ENCODE results near the gene ERC1. TPM values are rescaled to one million over a fixed set of nuclear protein-coding genes. Genes with fewer than 3 reads are reported as not detected.
A peak's percentile ranks its signal among the peaks of the same experiment; 100 is the strongest.
"Not testable (repeated sequence)": the region's sequence is repeated elsewhere in the genome, so short reads cannot be mapped to it uniquely, and the experiment has no call there.

Gene ERC1
- total RNA-seq, 1 donor from 2014 or later, result 83.5 TPM

DNA sequence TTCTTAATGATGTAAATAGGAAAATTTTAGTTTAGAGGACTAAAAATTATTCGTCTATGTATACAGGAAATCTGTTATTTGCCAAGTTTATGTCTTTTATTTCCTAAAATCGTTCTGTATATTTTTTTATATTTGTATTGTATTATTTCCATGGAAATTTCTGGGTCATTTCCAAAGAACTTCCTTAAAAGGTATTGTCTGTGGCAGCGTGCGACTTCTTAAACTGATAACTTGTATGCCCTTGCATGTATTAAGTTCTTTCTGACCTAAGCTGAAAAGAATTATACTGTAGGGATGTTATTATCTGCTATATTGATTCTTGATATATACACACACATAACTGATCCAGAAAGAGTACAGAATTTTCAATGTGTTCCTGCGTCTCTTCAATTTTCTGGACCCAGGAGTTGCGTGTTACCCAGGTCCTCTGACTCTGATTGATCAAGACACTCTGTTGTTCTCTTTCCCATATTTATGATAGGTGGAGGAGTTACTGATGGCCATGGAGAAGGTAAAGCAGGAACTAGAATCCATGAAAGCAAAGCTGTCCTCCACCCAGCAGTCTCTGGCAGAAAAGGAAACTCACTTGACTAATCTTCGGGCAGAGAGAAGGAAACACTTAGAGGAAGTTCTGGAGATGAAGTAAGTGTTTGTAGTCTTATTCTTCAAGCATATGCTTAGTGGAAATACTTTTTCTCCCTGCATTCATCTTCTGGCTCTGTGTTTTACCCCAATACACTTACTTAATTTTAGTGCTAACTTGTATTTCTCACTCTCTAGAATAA lies 298.5 kb downstream of the ERC1 start:
- intact Hi-C loops (cut with DNase I), result no loop called here
- peak; percentile 65 for ATAC-seq
- DNase-seq (ENCODE audit: low spot score), result no peak

DNA sequence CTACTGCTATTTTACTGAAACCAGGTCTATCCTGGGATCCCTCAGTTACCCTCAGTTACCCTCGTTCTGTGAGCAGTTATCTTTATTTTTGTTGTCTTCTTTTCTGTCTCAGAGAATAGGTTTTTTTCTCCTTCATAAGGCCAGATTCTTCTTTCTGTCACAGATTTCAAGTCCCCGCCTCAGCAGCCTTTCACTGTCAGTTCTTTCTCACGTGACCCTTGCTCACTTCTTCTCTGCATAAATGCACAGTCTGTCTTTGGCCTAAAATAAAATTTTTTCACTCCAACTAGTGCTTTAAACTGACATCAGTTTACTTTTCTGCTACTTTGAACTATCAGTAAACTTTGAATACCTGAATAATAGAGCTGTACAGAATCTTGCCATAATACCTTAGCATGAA lies 299.7 kb downstream of the ERC1 start:
- DNase-seq (ENCODE audit: low spot score) (no peak), ATAC-seq (peak; percentile 15)
- intact Hi-C loops (cut with DNase I), result no loop called here

DNA sequence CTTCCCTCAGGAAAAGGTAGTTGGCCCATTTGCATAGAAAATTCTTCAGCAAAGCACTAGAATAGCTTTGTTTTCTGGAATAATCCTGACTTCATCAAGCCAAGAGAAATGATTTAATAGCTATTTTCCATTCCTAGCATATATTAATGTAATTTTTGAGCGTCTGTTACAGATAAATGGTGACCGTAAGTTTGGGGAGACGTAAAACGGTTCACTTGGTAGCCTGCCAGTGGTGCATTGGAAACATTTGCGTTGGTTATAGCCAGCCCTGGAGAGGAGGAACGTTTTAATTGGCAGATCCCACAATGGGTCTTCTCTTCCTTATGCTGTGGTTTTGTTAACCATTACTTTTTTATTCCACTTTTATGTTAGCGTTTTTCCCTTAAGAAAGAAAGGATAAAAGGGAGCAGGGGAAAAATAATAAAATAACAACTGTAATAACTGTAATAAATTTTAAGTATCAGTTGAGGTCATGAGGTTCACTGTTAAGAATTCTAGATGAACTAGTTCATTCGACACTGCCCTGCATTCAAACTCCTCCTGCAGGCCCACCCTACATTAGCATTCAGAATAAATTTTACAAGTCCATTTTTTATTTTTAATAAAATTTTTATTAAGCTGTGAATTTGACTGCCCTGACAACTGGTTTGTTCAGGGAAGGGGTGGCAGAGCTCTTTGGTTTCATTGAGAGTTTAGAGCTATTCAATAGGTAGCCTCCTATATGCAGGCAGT lies 300.7 kb downstream of the ERC1 start:
- DNase-seq (ENCODE audit: low spot score) (no peak), ATAC-seq (no peak)
- intact Hi-C loops (cut with DNase I), result no loop called here

DNA sequence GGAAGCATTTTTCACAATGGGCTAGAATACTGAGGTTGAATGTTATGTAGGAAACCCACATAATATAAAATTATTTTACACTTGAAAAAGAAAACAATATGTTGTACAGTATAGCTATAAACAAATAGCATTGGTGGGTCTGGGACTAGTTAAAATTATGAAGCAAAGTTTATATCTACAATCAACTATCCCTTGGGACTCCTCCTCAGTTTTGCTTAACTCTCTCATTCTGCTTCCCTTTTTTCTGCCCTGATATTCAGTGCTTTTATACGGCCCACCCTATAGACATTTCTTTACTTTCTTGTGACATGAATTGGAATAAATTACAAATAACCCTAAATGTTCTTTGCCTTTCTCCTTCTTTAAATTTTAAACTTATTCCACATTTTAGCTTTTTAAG lies 302.9 kb downstream of the ERC1 start:
- no peak for DNase-seq (ENCODE audit: low spot score)
- no peak for ATAC-seq
- intact Hi-C loops (cut with DNase I), result no loop called here

DNA sequence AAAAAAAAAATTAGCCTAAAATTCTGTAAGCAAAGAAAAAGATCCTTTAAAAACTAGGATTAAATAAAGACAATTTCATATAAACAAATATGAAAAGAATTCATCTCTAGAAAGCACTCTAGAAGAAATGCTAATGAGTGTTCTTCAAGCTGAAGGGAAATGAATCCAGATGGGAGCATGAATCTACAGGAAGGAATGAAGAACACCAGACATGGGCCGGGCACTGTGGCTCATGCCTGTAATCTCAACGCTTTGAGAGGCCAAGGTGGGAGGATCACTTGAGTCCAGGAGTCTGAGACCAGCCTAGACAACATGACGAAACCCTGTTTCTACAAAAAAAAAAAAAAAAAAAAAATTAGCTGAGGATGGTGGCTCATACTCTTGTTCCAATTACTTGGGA lies 306.2 kb downstream of the ERC1 start:
- no peak for DNase-seq (ENCODE audit: low spot score)
- intact Hi-C loops (cut with DNase I), result no loop called here
- no peak for ATAC-seq

DNA sequence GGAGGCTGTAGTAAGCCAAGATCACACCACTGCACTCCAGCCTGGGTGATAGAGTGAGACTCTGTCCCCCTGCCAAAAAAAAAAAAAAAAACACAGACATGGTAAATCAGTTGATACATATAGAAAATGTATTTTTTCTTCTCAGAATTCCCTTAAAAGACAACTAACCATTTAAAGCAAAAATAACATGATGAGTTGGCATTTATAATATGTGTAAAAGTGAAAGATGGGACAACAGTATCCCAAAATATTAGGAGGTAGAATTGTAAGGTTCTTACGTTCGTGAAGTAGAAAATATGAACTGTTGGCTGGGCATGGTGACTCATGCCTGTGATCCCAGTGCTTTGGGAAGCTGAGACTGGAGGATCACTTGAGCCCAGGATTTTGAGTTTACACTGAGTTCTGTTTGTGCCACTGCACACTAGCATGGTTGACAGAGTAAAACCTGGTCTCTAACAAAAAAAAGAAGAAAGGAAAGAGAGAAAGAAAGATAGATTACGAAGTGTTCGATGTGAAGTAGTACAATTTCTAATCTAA lies 306.7 kb downstream of the ERC1 start:
- no peak for DNase-seq (ENCODE audit: low spot score)
- intact Hi-C loops (cut with DNase I), result no loop called here
- no peak for ATAC-seq

DNA sequence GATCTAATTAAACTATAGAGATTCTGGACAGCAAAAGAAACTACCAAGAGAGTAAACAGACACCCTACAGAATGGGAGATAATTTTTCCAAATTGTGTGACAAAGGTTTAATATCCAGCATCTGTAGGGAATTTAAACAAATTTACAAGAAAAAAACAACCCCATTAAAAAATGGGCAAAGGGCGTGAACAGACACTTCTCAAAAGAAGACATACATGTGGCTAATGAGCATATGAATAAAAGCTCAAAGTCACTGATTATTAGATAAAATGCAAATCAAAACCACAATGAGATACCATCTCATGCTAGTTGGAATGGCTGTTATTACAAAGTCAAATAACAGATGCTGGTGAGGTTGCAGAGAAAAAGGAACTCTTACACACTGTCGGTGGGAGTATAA lies 309.4 kb downstream of the ERC1 start:
- intact Hi-C loops (cut with DNase I), result no loop called here

DNA sequence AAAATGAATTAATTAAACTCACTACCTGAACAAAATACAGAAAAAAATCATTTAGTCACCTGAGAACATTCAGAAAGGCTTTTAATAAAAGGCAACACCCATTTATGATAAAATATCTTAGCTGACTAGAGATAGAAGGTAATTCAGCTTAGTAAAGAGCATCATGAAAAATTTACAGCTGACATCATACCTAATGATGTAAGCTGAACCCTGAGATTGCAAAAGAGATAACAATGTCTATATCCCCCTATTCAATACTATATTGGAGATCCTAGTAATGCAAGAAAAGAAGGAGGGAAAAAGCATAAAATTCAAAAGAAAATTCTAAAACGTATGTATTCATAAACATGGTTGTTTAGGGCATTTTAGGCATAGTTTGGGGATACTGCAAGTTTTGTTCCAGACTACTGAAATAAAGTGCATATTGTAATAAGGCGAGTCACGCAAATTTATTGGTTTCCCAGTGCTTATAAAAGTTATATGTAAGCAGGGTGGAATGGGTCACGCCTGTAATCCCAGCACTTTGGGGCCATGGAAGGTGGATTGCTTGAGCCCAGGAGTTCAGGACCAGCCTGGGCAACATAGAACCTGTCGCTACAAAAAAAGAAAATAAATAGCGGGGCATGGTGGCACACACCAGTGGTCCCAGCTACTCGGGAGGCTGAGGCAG lies 311.3 kb downstream of the ERC1 start:
- intact Hi-C loops (cut with DNase I), result no loop called here
- ATAC-seq (no peak), DNase-seq (ENCODE audit: low spot score) (no peak)

More for the DNA sequence above, 309.4 kb downstream of the ERC1 start:
- DNase-seq (ENCODE audit: low spot score) (no peak), ATAC-seq (no peak)

DNA sequence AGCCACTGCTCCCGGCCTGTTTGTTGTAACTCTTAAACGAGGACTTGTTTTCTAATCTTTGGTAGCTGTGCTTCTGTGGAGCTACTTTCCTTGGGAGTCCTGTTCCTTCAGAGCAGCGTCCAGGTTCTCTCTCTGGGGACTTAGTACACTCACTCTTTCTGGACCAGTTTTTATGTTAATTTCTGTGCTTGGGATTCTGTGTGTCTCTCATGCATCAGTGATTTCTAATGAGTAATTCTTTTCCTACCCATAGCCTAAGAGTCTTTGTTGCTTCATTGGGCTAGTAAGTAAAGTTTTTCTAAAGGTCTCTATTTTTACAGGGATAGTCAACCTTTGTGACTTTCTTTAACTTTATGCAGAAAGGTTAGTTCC lies 314.0 kb downstream of the ERC1 start:
- DNase-seq (ENCODE audit: low spot score), result no peak
- peak; percentile 42 for ATAC-seq
- intact Hi-C loops (cut with DNase I), result no loop called here

DNA sequence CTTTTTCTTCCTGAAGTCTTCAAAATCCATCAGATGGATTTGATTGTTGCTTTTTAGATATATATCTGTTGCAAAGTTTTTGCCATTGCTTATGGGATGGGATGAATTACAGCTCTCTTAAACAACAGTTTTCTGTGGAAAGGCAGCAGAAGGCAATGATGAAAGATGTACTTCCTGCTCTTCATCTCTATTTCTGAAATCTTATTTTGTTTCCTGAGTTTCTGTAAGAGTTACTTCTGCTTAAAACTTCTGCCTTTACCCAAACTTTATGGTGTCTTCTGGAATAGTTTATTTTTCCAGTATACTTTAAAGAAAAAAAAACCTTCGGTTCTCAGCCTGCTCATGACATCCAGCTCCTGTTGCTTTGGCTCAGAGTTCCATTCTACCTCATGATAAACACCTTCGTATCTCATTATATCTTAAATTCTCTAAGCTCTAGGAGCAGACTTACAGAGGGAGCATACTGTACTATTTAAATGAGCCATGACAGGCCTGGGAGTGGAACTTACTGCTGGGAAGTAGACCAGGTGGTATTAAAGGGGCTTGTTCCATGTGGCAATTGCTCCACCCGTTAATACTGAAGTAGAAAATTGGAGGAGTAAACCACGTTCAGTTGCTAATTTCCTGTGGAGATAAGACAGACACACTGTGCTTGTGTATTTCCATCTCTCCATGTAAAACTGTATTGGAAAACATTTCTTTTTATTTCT lies 314.9 kb downstream of the ERC1 start:
- no peak for DNase-seq (ENCODE audit: low spot score)
- peak; percentile 56 for ATAC-seq
- intact Hi-C loops (cut with DNase I), result no loop called here

DNA sequence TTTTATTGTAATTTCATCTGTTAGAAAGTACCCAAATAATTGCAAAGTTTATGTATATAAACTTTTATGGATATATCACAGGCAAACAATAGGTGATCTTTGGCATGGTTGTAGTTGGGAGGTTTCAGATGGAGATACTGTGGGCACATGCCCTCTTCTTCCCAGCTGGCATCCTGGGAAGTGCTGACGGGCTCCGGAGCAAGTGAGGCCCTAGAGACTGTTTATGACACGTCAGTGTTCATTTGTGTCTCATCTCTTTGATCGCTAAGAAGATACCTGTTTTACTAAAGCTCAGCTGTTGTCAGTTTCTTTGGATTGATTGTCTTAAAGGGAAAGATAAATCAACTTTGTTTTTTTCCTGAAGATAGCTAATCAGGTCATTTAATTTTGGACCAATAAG lies 315.8 kb downstream of the ERC1 start:
- DNase-seq (ENCODE audit: low spot score) (no peak), ATAC-seq (no peak)
- intact Hi-C loops (cut with DNase I), result no loop called here

DNA sequence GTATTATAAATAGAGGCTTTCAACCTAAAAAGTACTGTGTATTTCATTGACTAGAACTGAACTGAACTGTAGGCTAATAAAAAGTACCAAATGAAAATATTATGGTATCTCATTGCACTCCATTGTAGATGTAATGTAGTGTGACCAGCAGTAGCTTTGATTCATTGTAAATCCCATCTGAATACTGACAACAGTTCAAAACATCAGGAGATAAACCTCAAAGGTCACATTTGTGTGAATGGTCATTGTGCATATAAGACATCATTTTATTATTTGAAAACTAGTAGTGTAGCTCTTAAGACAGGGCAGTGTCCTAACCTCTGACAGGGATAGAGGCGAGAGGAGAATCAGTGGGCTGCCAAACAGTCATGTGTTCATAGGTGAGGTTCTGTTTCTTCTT lies 316.8 kb downstream of the ERC1 start:
- intact Hi-C loops (cut with DNase I), result no loop called here
- ATAC-seq (no peak), DNase-seq (ENCODE audit: low spot score) (no peak)

DNA sequence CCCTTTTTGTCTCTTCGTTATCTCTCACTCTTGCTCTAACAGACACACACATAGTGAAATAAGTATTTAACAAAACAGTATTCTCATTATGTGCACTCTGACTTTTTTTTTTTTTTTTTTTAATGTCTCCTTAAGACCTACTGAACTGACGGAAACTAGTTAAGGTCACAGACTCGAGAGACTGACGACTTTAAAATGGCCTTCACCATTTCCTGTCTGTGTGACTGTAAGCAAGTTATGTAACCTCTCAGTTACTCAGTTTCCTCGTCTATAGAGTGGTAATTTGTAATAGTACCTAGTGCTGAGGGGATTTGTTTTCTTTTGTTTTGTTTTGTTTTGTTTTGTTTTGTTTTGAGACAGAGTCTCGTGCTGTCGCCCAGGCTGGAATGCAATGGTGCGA lies 318.6 kb downstream of the ERC1 start:
- DNase-seq (ENCODE audit: low spot score), result no peak
- ATAC-seq, result no peak
- intact Hi-C loops (cut with DNase I), result no loop called here

DNA sequence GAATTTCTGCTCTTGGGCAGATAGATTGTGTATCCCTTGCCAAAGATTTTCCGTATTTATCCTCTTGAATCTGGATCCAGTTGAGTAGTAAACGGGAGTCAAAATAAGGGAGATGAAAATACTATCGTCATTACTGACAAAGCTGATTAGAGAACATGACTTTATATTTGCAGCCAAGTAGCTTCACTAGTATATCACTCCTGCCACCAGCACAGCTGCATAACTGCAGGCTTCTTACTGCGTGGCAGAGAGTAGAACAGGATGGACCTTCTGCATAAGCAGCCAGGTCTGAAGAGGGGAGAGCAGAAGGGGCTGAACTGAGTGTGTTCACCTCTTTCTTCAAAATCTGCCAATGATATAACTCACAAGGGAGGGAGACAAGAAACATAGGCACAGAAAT lies 319.6 kb downstream of the ERC1 start:
- peak; percentile 41 for ATAC-seq
- no peak for DNase-seq (ENCODE audit: low spot score)
- intact Hi-C loops (cut with DNase I), result no loop called here

DNA sequence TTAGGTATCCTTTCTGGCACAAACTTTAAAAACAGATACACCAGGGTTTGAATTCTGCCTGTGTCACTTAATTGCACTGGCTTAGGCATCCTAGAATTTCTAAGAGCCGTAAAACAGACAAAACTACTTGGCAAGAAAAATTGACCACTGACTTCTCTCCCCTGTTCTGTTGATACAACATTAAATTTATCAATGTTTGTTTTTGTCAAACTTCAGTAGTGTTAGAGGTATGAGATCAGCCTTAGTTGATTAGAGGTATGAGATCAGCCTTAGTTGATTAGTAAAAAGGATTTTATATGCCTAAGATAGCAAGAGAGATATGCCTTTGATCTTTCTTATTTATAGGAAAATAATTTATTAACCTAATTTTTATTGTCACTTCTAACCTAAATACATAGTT lies 320.1 kb downstream of the ERC1 start:
- no peak for ATAC-seq
- intact Hi-C loops (cut with DNase I), result no loop called here
- DNase-seq (ENCODE audit: low spot score), result no peak

DNA sequence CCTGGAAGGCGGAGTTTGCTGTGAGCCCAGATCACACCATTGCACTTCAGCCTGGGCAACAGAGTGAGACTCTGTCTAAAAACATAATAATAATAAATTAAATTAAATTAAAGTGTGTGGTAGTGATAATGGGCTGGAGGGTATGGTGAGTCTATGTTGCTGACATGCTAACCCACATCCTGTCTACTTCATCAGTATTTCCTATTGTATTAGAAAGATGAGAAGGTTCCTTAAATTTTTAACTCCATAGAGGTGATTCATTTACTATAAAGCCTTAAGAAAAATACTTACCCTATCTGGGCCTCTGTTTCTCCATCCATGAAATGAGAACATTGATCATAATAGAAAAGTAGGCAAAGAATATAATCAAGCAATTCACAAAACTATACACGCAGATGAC lies 322.9 kb downstream of the ERC1 start:
- no peak for DNase-seq (ENCODE audit: low spot score)
- no peak for ATAC-seq
- intact Hi-C loops (cut with DNase I), result no loop called here

DNA sequence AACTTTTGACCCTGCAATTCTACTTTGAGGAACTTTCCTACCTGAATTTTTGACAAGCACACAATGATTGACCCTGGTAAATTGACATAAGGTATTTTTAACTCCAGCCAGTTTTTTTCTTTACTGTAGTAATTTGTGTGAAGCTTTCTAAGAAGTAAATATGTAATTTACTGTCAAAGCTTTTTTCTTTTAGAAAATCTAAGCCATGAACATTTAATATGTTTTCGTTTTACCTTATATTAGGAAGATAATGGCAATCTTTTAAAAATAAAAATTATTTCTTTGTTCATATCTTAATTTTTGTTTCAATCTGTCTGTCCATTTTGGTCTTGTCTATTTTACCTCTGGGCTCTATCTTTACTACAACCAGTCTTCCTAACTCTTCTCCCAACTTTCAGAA lies 323.5 kb downstream of the ERC1 start:
- no peak for DNase-seq (ENCODE audit: low spot score)
- no peak for ATAC-seq
- intact Hi-C loops (cut with DNase I), result no loop called here

DNA sequence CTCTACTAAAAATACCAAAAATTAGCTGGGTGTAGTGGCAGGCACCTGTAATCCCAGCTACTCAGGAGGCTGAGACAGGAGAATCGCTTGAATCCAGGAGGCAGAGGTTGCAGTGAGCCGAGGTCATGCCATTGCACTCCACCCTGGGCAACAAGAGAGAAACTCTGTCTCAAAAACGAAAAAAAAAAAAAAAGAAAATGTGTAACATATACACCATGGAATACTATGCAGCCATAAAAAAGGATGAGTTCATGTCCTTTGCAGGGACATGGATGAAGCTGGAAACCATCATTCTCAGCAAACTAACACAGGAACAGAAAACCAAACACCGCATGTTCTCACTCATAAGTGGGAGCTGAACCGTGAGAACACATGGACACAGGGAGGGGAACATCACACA lies 326.0 kb downstream of the ERC1 start:
- ATAC-seq; DNase-seq (ENCODE audit: low spot score); intact Hi-C loops (cut with DNase I): not testable (repeated sequence)

DNA sequence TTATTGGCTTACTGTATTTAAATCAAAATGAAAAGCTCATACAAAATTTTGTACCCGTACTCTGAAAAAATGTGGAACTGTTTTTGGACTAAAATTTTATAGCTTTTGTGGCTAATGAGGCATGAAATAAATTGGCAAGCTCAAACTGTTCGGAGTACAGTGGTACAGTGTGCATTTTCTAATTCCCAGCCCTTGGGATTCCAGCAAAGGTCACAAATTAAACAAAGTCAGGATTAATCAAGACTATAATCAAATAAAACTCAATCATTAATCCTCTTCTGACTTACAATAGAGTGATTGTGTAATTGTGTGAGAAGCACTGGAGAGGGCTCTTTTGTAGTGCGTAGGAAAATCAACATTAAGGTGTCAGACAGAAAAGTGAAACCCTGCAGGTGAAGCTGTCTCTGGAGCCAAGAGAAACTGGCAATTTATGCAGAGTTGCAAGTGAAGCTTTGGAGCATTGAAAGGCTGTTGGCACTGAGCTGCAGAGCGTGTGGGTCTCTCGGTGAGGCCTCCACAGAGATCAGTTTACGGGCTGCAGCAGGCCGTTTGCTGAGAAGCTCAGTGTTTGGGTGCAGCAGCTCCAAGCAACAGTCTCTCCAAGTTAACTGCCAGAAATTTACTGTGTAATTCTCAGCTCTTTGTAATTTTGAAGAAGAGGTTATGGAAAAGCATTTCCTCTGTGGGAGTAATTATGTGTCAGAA lies 327.5 kb downstream of the ERC1 start:
- ATAC-seq (peak; percentile 90), DNase-seq (ENCODE audit: low spot score) (peak; percentile 59)
- intact Hi-C loops (cut with DNase I), result no loop called here

All from sciatic nerve (tissue), 2 donors.